T-helper 2 cell treated with Interferon-gamma antibody and Interleukin-4, amounts not matched to agents 5 μg/mL and 100 μg/mL, for 36 hours (primary cell): Measurements from ENCODE around the gene COL4A6.
"Not testable (repeated sequence)": the region's sequence is repeated elsewhere in the genome, so short reads cannot be mapped to it uniquely, and the experiment has no call there.

ENCODE experiments used
- DNase-seq: peaks from one replicate; pipeline ENCODE4 v3.0.0; 2021; ENCODE audit warnings: low spot score
- H3K27ac Mint-ChIP-seq: one replicate; pipeline ENCODE4 v1.8.0; 2021; ENCODE audit warnings: mild to moderate bottlenecking, mixed read lengths
- H3K27me3 Mint-ChIP-seq: one replicate; pipeline ENCODE4 v1.8.0; 2021; ENCODE audit warnings: low read depth, mixed read lengths
- H3K36me3 Mint-ChIP-seq: one replicate; pipeline ENCODE4 v1.8.0; 2021; ENCODE audit warnings: low read depth, mixed read lengths
- H3K4me1 Mint-ChIP-seq: one replicate; pipeline ENCODE4 v1.8.0; 2021; ENCODE audit warnings: low read depth, mixed read lengths
- H3K4me3 Mint-ChIP-seq: one replicate; pipeline ENCODE4 v1.8.0; 2022; ENCODE audit warnings: mild to moderate bottlenecking, moderate library complexity, mixed read lengths
- H3K9me3 Mint-ChIP-seq: one replicate; pipeline ENCODE4 v1.8.0; 2021; ENCODE audit warnings: mixed read lengths

COL4A6 gene

GRCh38 chrX:108380222-108380621 lies 58.0 kb downstream of the COL4A6 start:
- no peak for DNase-seq
- Mint-ChIP-seq H3K27me3 (no peaks in the 10 kb centered on the region), H3K9me3 (no peaks in the 10 kb centered on the region), H3K27ac (no peak overlapping the region), H3K4me1 (no peaks in the 10 kb centered on the region), H3K4me3 (no peak overlapping the region), H3K36me3 (no peaks in the 10 kb centered on the region)

- not testable (repeated sequence) for H3K36me3 Mint-ChIP-seq, DNase-seq, H3K27me3 Mint-ChIP-seq, H3K4me3 Mint-ChIP-seq, H3K9me3 Mint-ChIP-seq, H3K4me1 Mint-ChIP-seq, H3K27ac Mint-ChIP-seq
These were observed 61.4 kb downstream of the COL4A6 start for GRCh38 chrX:108376821-108377220.

GRCh38 chrX:108375591-108375990 lies 62.6 kb downstream of the COL4A6 start:
- H3K9me3 Mint-ChIP-seq, DNase-seq, H3K4me3 Mint-ChIP-seq, H3K27me3 Mint-ChIP-seq, H3K36me3 Mint-ChIP-seq, H3K4me1 Mint-ChIP-seq, H3K27ac Mint-ChIP-seq: not testable (repeated sequence)

GRCh38 chrX:108366644-108367406 lies 71.4 kb downstream of the COL4A6 start:
- no peaks in the 10 kb centered on the region for H3K9me3 Mint-ChIP-seq
- no peak for DNase-seq
- no peak overlapping the region for H3K27ac Mint-ChIP-seq
- H3K36me3 Mint-ChIP-seq: no peaks in the 10 kb centered on the region
- H3K4me3 Mint-ChIP-seq: no peak overlapping the region
- H3K4me1 Mint-ChIP-seq: no peaks in the 10 kb centered on the region
- no peaks in the 10 kb centered on the region for H3K27me3 Mint-ChIP-seq

GRCh38 chrX:108362026-108362425 lies 76.2 kb downstream of the COL4A6 start:
- H3K4me3 Mint-ChIP-seq: no peak overlapping the region
- DNase-seq: no peak
- H3K27ac Mint-ChIP-seq: no peak overlapping the region
- H3K36me3 Mint-ChIP-seq: no peaks in the 10 kb centered on the region
- no peaks in the 10 kb centered on the region for H3K27me3 Mint-ChIP-seq
- H3K4me1 Mint-ChIP-seq: no peaks in the 10 kb centered on the region
- no peaks in the 10 kb centered on the region for H3K9me3 Mint-ChIP-seq

GRCh38 chrX:108361316-108361715 lies 76.9 kb downstream of the COL4A6 start:
- no peak for DNase-seq
- H3K36me3 Mint-ChIP-seq: no peaks in the 10 kb centered on the region
- no peak overlapping the region for H3K4me3 Mint-ChIP-seq
- no peaks in the 10 kb centered on the region for H3K9me3 Mint-ChIP-seq
- no peaks in the 10 kb centered on the region for H3K4me1 Mint-ChIP-seq
- H3K27me3 Mint-ChIP-seq: no peaks in the 10 kb centered on the region
- no peak overlapping the region for H3K27ac Mint-ChIP-seq

GRCh38 chrX:108359806-108360602 lies 78.2 kb downstream of the COL4A6 start:
- H3K4me1 Mint-ChIP-seq: no peaks in the 10 kb centered on the region
- H3K27me3 Mint-ChIP-seq: no peaks in the 10 kb centered on the region
- no peak overlapping the region for H3K27ac Mint-ChIP-seq
- DNase-seq: no peak
- no peaks in the 10 kb centered on the region for H3K9me3 Mint-ChIP-seq
- no peak overlapping the region for H3K4me3 Mint-ChIP-seq
- no peaks in the 10 kb centered on the region for H3K36me3 Mint-ChIP-seq

GRCh38 chrX:108353452-108353851 lies 84.8 kb downstream of the COL4A6 start:
- Mint-ChIP-seq H3K4me1 (no peaks in the 10 kb centered on the region), H3K27ac (no peak overlapping the region), H3K9me3 (no peaks in the 10 kb centered on the region), H3K27me3 (no peaks in the 10 kb centered on the region), H3K4me3 (no peak overlapping the region), H3K36me3 (no peaks in the 10 kb centered on the region)
- DNase-seq: no peak

- no peak overlapping the region for H3K4me3 Mint-ChIP-seq
- no peaks in the 10 kb centered on the region for H3K36me3 Mint-ChIP-seq
- H3K27me3 Mint-ChIP-seq: no peaks in the 10 kb centered on the region
- H3K27ac Mint-ChIP-seq: no peak overlapping the region
- no peaks in the 10 kb centered on the region for H3K4me1 Mint-ChIP-seq
- no peaks in the 10 kb centered on the region for H3K9me3 Mint-ChIP-seq
- DNase-seq: no peak
These were observed 89.0 kb downstream of the COL4A6 start for GRCh38 chrX:108349210-108349609.

- no peak overlapping the region for H3K4me3 Mint-ChIP-seq
- H3K4me1 Mint-ChIP-seq: no peaks in the 10 kb centered on the region
- no peak for DNase-seq
- H3K9me3 Mint-ChIP-seq: no peaks in the 10 kb centered on the region
- H3K36me3 Mint-ChIP-seq: no peaks in the 10 kb centered on the region
- H3K27me3 Mint-ChIP-seq: no peaks in the 10 kb centered on the region
- H3K27ac Mint-ChIP-seq: no peak overlapping the region
These were observed 89.7 kb downstream of the COL4A6 start for GRCh38 chrX:108348525-108348924.

- DNase-seq: no peak
These were observed 90.4 kb downstream of the COL4A6 start for GRCh38 chrX:108347800-108348199.

GRCh38 chrX:108344216-108344615 lies 94.0 kb downstream of the COL4A6 start:
- no peak overlapping the region for H3K4me3 Mint-ChIP-seq
- H3K27me3 Mint-ChIP-seq: no peaks in the 10 kb centered on the region
- H3K4me1 Mint-ChIP-seq: no peaks in the 10 kb centered on the region
- H3K36me3 Mint-ChIP-seq: no peaks in the 10 kb centered on the region
- no peaks in the 10 kb centered on the region for H3K9me3 Mint-ChIP-seq
- no peak for DNase-seq
- H3K27ac Mint-ChIP-seq: no peak overlapping the region

More at GRCh38 chrX:108347800-108348199, 90.4 kb downstream of the COL4A6 start:
- Mint-ChIP-seq H3K4me1 (no peaks in the 10 kb centered on the region), H3K9me3 (no peaks in the 10 kb centered on the region), H3K27me3 (no peaks in the 10 kb centered on the region), H3K4me3 (no peak overlapping the region), H3K27ac (no peak overlapping the region), H3K36me3 (no peaks in the 10 kb centered on the region)

- Mint-ChIP-seq H3K4me1 (no peaks in the 10 kb centered on the region), H3K4me3 (no peak overlapping the region), H3K9me3 (no peaks in the 10 kb centered on the region), H3K36me3 (no peaks in the 10 kb centered on the region), H3K27me3 (no peaks in the 10 kb centered on the region), H3K27ac (no peak overlapping the region)
- DNase-seq: no peak
These were observed 96.3 kb downstream of the COL4A6 start for GRCh38 chrX:108341947-108342346.

- no peaks in the 10 kb centered on the region for H3K36me3 Mint-ChIP-seq
- no peaks in the 10 kb centered on the region for H3K9me3 Mint-ChIP-seq
- no peak overlapping the region for H3K27ac Mint-ChIP-seq
- no peaks in the 10 kb centered on the region for H3K4me1 Mint-ChIP-seq
- H3K27me3 Mint-ChIP-seq: no peaks in the 10 kb centered on the region
- no peak for DNase-seq
- H3K4me3 Mint-ChIP-seq: no peak overlapping the region
These were observed 105.9 kb downstream of the COL4A6 start for GRCh38 chrX:108332281-108332680.
